ENCODE measurements around the gene RNF34. TPM values are rescaled to one million over a fixed set of nuclear protein-coding genes. Genes with fewer than 3 reads are reported as not detected.
A peak's percentile ranks its signal among the peaks of the same experiment; 100 is the strongest.

The RNF34 gene
- total RNA-seq, 1 experiment from 2014 or later, result 109 TPM

GRCh38 chr12:121467638-121468498 lies 68.0 kb downstream of the RNF34 start:
- H3K9me2 ChIP-seq (replicated peaks; ENCODE audit: insufficient read depth, low read length), result no peaks in the 10 kb centered on the region
- no peak overlapping the region for H3K27ac ChIP-seq (ENCODE audit: low read length)
- peaks cover 36% of the 10 kb centered on the region for H3K79me2 ChIP-seq (ENCODE audit: low read length)
- H3K27me3 ChIP-seq (ENCODE audit: low read length), result no peaks in the 10 kb centered on the region
- DNase-seq, result peak; percentile 49
- H3K36me3 ChIP-seq (ENCODE audit: insufficient read depth, low read length), result peaks cover 8% of the 10 kb centered on the region; the same call in 1 of the 2 replicates
- no peaks in the 10 kb centered on the region for H3K9me3 ChIP-seq (ENCODE audit: low read length)
- peak overlapping the region; percentile 79 for H3K4me3 ChIP-seq (ENCODE audit: low read length)
- H2AFZ ChIP-seq (ENCODE audit: low read length), result no peak overlapping the region; the same call in 1 of the 2 replicates
- H3K9ac ChIP-seq (ENCODE audit: low read length), result peak overlapping the region; percentile 76
- peaks cover 29% of the 10 kb centered on the region for H3K4me1 ChIP-seq (ENCODE audit: low read length)
- peaks cover 17% of the 10 kb centered on the region for H4K20me1 ChIP-seq (ENCODE audit: insufficient read depth, low read depth, low read length)
- peak overlapping the region; percentile 91 for H3K4me2 ChIP-seq (ENCODE audit: low read depth, low read length, poor library complexity, severe bottlenecking)

GRCh38 chr12:121468499-121468801 lies 68.5 kb downstream of the RNF34 start:
- H3K9me3 ChIP-seq (ENCODE audit: low read length), result no peaks in the 10 kb centered on the region
- peaks cover 30% of the 10 kb centered on the region for H3K79me2 ChIP-seq (ENCODE audit: low read length)
- peak overlapping the region; percentile 79; the same call in 1 of the 2 replicates for H3K4me3 ChIP-seq (ENCODE audit: low read length)
- H3K4me2 ChIP-seq (ENCODE audit: low read depth, low read length, poor library complexity, severe bottlenecking), result peak overlapping the region; percentile 91
- H3K9ac ChIP-seq (ENCODE audit: low read length), result no peak overlapping the region; the same call in 1 of the 2 replicates
- no peak overlapping the region for H3K27ac ChIP-seq (ENCODE audit: low read length)
- H3K9me2 ChIP-seq (replicated peaks; ENCODE audit: insufficient read depth, low read length), result no peaks in the 10 kb centered on the region
- peaks cover 8% of the 10 kb centered on the region; the same call in 1 of the 2 replicates for H3K36me3 ChIP-seq (ENCODE audit: insufficient read depth, low read length)
- peaks cover 32% of the 10 kb centered on the region for H3K4me1 ChIP-seq (ENCODE audit: low read length)
- no peak overlapping the region for H2AFZ ChIP-seq (ENCODE audit: low read length)
- H4K20me1 ChIP-seq (ENCODE audit: insufficient read depth, low read depth, low read length), result peaks cover 17% of the 10 kb centered on the region
- no peak for DNase-seq
- H3K27me3 ChIP-seq (ENCODE audit: low read length), result no peaks in the 10 kb centered on the region

- Histone ChIP-seq H3K4me3 (ENCODE audit: low read length) (no peak overlapping the region), H3K9me3 (ENCODE audit: low read length) (no peaks in the 10 kb centered on the region), H3K9me2 (replicated peaks; ENCODE audit: insufficient read depth, low read length) (no peaks in the 10 kb centered on the region), H2AFZ (ENCODE audit: low read length) (no peak overlapping the region), H3K36me3 (ENCODE audit: insufficient read depth, low read length) (no peaks in the 10 kb centered on the region), H3K9ac (ENCODE audit: low read length) (no peak overlapping the region), H4K20me1 (ENCODE audit: insufficient read depth, low read depth, low read length) (peaks cover 21% of the 10 kb centered on the region; the same call in 1 of the 2 replicates), H3K27me3 (ENCODE audit: low read length) (no peaks in the 10 kb centered on the region), H3K4me1 (ENCODE audit: low read length) (peaks cover 20% of the 10 kb centered on the region), H3K4me2 (ENCODE audit: low read depth, low read length, poor library complexity, severe bottlenecking) (no peak overlapping the region), H3K27ac (ENCODE audit: low read length) (no peak overlapping the region), H3K79me2 (ENCODE audit: low read length) (peaks cover 7% of the 10 kb centered on the region)
- DNase-seq, result no peak
Observed at GRCh38 chr12:121470751-121471150, 70.8 kb downstream of the RNF34 start.

GRCh38 chr12:121472150-121472905 lies 72.4 kb downstream of the RNF34 start:
- H3K36me3 ChIP-seq (ENCODE audit: insufficient read depth, low read length), result no peaks in the 10 kb centered on the region
- H2AFZ ChIP-seq (ENCODE audit: low read length), result no peak overlapping the region
- H3K79me2 ChIP-seq (ENCODE audit: low read length), result no peaks in the 10 kb centered on the region
- H3K9ac ChIP-seq (ENCODE audit: low read length), result no peak overlapping the region
- no peaks in the 10 kb centered on the region for H3K27me3 ChIP-seq (ENCODE audit: low read length)
- peaks cover 18% of the 10 kb centered on the region for H3K4me1 ChIP-seq (ENCODE audit: low read length)
- no peak overlapping the region for H3K4me2 ChIP-seq (ENCODE audit: low read depth, low read length, poor library complexity, severe bottlenecking)
- H3K4me3 ChIP-seq (ENCODE audit: low read length), result no peak overlapping the region
- no peaks in the 10 kb centered on the region for H3K9me2 ChIP-seq (replicated peaks; ENCODE audit: insufficient read depth, low read length)
- no peak overlapping the region for H3K27ac ChIP-seq (ENCODE audit: low read length)
- H3K9me3 ChIP-seq (ENCODE audit: low read length), result no peaks in the 10 kb centered on the region
- no peak for DNase-seq
- peaks cover 21% of the 10 kb centered on the region; the same call in 1 of the 2 replicates for H4K20me1 ChIP-seq (ENCODE audit: insufficient read depth, low read depth, low read length)

Other genes starting within 250 kb of the RNF34 start
- 18.3 and 18.4 TPM in 2 replicates for gene P2RX4, start 190.0 kb upstream of the RNF34 start, total RNA-seq (2014; rRNA removed; shearing (Covaris generic); ENCODE audit: low replicate concordance)
- gene CAMKK2, start 103.4 kb upstream of the RNF34 start, total RNA-seq (2014; rRNA removed; shearing (Covaris generic); ENCODE audit: low replicate concordance), result 11.7 and 15.5 TPM in 2 replicates
- 173 and 181 TPM in 2 replicates for gene ANAPC5, start 47.7 kb upstream of the RNF34 start, total RNA-seq (2014; rRNA removed; shearing (Covaris generic); ENCODE audit: low replicate concordance)
- 39.1 and 102 TPM in 2 replicates for gene KDM2B, start 180.9 kb downstream of the RNF34 start, total RNA-seq (2014; rRNA removed; shearing (Covaris generic); ENCODE audit: low replicate concordance)
- gene ORAI1, start 226.4 kb downstream of the RNF34 start, total RNA-seq (2014; rRNA removed; shearing (Covaris generic); ENCODE audit: low replicate concordance), result 17.6 and 20.3 TPM in 2 replicates

Data from Karpas-422 (cell line).